SIG-M5 (cell line): Measurements from ENCODE around the gene CDK11B.
"Not testable (repeated sequence)": the region's sequence is repeated elsewhere in the genome, so short reads cannot be mapped to it uniquely, and the experiment has no call there.

Source experiments
- DNase-seq: peaks from one replicate; lab custom pipeline; 2025; lab: John Stamatoyannopoulos, UW

CDK11B gene

GRCh38 chr1:1683104-1683905 lies 24.5 kb upstream of the CDK11B start:
- DNase-seq = no peak

- no peak for DNase-seq
Measured at GRCh38 chr1:1680912-1681273, 22.1 kb upstream of the CDK11B start.

- DNase-seq = no peak
Measured at GRCh38 chr1:1680031-1680911, 21.5 kb upstream of the CDK11B start.

DNA sequence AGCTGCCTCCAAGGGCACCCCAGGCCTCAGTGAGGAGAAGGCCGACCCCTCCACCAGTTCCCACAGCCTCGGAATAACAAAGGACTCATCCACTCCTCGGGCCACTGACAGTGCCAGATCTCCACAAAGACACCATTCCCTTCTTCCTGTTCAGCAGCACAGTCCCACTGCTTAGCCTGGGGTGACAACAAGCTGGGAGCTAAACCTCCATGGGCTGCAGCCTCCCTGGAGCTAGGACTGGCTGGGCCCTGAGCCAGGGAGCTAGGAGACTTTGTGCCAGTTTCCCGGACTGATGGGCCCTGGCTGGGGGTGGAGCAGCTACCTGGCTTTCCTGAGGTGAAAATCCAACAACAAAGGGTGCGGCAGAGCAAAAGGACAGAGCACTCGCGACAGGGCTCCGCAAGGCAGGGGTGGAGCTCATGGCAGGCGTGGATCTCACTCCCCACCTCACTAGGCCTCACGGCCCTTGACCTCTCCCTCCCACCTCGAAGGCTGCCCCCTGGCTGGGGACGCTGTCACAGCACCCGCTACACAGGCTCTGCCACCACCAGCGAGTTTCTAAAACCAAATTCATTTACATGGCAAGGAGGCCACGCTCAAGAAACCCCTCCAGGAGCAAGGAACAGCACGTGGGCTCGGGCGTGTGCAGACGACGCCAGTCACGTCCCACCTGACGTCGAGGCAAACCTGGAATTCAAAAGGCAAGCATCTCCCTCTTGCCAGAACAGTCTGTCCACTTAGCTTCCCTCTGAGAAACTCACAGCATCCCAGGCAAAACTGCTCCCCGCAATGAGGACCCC lies 20.0 kb upstream of the CDK11B start:
- no peak for DNase-seq

DNA sequence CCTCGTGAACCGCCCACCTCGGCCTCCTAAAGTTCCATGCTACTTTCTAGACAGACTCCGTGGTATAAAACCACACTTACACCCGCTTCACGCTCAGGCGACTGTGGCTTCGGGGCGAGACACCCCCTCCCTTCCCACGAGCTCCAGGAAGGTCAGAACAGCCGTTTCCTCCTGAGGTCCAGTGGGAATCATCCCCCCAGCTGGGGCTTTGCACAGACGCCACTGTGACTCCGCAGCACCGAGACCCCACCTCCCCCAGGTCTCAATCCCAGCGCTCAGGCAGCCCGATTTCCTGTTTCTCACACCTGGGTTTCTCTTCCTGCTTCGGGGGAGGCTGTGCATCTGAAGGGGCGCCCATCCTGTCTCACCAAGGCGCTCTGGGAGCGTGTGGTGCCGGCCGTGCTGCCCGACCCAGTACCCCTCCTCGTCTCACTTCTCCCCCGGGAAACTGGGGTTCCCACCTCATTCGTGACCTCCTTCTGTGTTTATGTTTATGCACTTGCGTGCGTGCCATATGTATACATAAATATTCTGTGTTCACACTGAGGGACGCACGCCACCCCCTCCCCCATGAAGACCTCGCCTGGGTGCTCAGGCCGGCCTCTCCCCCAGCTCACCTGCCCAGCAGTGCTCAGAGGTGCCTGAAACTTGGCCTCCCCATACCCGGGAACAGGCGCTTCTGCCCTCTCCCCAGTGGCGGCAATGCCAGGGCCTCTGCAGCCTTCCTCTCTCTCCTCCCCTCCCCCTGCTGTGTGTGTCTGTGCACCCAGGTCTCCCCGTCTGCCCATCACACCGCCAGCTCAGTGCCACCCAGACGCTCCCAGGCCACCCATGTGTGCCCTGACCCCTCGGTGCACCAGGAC lies 19.1 kb upstream of the CDK11B start:
- DNase-seq = no peak

DNA sequence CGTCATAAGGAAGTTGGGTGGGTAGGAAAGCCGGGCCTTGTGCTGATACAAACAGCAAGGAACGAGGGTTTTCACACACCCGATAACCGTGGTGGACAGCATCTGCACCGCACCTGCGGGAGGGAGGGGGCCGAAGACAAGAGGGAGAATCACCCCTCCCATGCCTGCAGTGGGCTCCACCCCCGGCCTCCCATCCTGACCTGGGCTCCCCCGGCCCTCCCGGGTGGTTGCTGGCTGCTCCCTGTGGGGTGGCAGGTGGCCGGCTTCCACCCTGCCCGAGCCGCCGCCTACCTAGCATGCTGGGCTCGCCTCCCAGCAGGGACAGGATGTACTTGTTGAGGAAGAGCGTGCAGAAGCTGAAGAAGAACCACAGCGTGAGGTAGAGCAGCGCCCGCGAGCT lies 17.3 kb upstream of the CDK11B start:
- DNase-seq = not testable (repeated sequence)

GRCh38 chr1:1675218-1675617 lies 16.4 kb upstream of the CDK11B start:
- not testable (repeated sequence) for DNase-seq

DNA sequence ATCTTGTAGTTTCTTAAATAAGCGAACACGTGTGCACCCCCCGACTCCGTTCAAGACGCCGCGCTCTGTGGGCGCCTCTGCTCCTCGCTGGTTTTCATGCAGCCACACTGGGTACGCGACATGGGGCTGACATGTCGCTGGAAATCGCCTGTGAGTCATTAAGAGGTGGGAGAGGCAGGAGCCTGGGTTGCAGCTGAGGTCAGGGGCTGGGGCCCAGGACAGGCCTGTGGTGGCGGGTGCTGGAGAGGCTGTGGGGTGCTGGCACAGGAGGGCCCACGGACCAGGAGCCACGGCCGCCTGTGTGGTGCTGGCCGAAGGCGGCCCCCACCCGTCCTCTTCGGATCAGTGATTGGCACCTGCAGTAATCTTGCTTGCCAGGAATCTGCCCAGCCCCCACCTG lies 16.0 kb upstream of the CDK11B start:
- DNase-seq = not testable (repeated sequence)

DNA sequence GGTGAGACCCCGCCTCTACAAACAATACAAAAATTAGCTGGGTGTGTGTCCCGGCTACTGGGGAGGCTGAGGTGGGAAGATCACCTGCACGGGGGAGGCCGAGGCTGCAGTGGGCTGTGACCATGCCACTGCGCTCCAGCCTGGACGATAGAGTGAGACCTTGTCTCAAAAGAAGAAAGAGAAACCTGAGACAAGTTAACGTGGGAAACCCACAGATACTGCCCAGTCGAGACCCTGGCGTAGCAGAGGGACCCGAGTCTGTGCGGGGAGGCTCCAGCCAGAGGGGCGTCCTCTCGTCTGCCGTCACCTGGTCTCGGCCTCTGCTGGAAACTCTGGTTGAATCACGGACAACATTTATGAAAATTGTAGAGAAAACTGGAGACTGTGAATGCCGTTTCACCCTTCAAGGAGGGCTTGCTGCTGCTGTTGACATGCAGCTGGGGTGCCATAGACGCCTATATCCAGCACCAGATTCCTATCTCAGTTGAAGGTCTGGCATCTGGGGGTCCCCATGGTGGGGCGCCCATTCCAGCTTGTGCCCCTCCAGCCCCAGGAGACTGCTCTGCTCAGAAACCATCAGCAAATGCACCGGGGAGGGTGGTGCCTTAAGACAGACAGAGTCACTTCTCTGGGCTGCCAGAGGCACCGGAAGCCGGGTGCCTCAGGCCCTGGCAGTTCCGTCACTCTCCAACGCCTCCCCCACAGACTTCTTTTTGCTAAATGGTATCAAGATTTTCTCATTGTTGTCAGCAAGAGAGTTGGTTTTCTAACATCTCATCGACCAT lies 13.6 kb upstream of the CDK11B start:
- DNase-seq = no peak

- no peak for DNase-seq
Measured at GRCh38 chr1:1671365-1672119, 12.7 kb upstream of the CDK11B start.

- no peak for DNase-seq
Measured at GRCh38 chr1:1670866-1671265, 12.1 kb upstream of the CDK11B start.

DNA sequence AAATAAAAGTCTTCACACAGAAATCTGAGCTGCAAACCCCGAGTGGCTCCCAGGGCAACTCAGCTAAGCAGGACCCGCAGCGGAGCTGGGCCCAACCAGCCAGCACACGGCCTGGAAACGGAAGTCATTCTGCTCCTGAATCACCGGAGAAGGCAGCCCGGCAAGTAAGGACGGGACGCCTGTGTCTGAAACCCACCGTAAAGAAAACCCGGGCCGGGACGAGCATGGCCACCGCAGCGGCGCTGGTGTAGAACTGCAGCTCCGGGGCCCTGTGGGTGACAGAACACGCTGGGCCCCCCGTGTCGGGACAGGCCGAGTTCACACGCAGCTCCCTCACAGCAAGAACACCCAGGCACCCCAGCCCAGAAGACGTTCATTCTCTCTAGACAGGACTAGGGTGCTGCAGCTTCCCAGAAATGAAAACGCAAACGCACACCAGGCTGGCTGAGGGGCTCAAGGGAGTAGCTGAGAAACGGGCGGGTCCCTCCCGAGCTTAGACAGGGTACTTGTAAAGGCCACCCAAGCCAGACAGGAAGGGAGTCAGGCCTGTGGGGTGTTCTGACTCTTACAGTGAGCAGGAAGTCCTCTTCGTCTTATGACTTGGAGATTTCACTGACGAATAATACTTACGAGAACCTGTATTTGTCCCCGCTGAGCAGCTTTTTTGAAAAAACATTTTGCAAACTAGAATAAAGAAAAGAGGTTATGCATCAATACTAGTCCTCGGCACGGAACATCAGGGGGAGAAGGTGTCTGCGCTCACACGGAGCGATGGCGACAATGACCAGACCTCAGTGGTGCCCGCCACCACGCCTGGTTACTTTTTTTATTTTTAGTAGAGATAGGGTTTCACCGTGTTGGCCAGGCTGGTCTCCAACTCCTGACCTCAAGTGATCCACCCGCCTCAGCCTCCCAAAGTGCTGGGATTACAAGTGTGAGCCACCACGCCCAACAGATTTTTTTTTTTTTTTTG lies 10.9 kb upstream of the CDK11B start:
- no peak for DNase-seq

DNA sequence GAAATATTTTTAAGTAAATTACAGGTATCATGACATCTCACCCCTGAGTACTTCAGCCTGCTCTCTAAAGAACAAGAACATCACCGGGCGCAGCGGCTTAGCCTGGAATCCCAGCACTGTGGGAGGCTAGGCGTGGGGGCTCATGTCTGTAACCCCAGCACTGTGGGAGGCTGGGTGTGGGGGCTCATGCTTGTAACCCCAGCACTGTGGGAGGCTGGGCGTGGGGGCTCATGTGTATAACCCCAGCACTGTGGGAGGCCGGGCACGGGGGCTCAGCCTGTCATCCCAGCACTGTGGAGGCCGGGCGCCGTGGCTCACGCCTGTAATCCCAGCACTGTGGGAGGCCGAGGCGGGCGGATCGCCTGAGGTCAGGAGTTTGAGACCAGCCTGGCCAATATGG lies 7.7 kb upstream of the CDK11B start:
- DNase-seq = no peak

GRCh38 chr1:1665815-1666251 lies 7.0 kb upstream of the CDK11B start:
- no peak for DNase-seq

- no peak for DNase-seq
Measured at GRCh38 chr1:1664941-1665814, 6.4 kb upstream of the CDK11B start.

- DNase-seq = not testable (repeated sequence)
Measured at GRCh38 chr1:1664318-1664717, 5.5 kb upstream of the CDK11B start.

DNA sequence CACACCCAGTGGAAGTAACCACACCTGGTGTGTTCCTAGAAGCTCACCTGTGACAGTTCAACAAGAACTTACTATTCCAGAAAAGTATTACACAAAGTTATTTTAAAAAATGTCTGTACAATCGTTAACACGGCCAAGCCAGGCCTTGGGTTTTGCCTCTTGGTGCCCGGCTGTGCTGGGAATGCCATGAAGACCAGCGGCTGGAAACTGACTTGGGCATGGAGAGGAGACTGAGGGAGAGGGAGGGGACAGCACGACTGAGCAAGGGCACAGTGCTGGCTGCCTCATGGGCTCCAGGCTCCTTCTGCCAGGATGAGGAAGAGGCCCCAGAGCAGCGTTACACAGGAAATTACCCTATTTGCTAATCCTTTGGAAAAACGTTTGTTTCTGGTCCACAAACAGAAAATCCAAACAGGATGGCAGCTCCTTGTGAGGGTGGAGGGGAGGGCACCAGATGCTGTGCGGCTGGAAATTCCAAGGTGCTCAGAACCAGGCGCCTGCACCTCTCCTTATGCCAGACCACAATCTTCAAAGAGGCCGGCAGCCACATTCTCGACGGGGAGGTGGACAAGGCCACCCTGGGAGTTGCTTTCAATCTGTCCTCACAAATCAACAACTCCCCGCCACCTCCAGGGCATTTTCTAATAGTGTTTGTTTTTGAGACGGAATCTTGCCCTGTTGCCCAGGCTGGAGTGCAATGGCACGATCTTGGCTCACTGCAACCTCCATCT lies 4.2 kb upstream of the CDK11B start:
- DNase-seq = not testable (repeated sequence)
